Mucosa of descending colon (tissue), 3 donors: ENCODE results near the gene SLC25A22. TPM values are rescaled to one million over a fixed set of nuclear protein-coding genes. Genes with fewer than 3 reads are reported as not detected.

Experiments used
- ATAC-seq: fragments of 200-7000 bp; cut with Tn5 transposase; one replicate; pipeline ENCODE4 v1.9.1; 2020; ENCODE audit warnings: mild to moderate bottlenecking, moderate library complexity
- DNase-seq, 3 donors: peaks; one replicate each; pipeline ENCODE4 v3.0.0-alpha.2; 2020
- H3K36me3 ChIP-seq: fragments of 200-600 bp; one replicate; pipeline ENCODE4 v1.8.0; 2021; ENCODE audit warnings: low read depth, mild to moderate bottlenecking
- H3K4me1 ChIP-seq: fragments of 200-600 bp; one replicate; pipeline ENCODE4 v1.8.0; 2021; ENCODE audit warnings: low read depth, mild to moderate bottlenecking
- H3K4me3 ChIP-seq: fragments of 200-600 bp; one replicate; pipeline ENCODE4 v1.8.0; 2021; ENCODE audit warnings: mild to moderate bottlenecking
- H3K9me3 ChIP-seq: fragments of 200-600 bp; one replicate; pipeline ENCODE4 v1.8.0; 2021; ENCODE audit warnings: mild to moderate bottlenecking
- intact Hi-C, 2 donors: fragments of 100-400 bp; cut with DNase I in 1 of 2; cut with micrococcal nuclease in 1 of 2; formaldehyde crosslinking; loops; one replicate each; pipeline versions ENCODE4 v1.11.0 to v1.11.1; 2022; cut with DNase I, micrococcal nuclease
- total RNA-seq, 3 donors: library from RNA; stranded (reverse); fragmentation: NEBNext Ultra II Directional in 2 of 3; extraction: Animal tissue kit (Norgen Biotek cat#: 25700) in 2 of 3; gene quantifications; one replicate each; pipeline versions ENCODE4 v1.2.1 to v1.2.4, GENCODE V29; 2021 to 2023
- TF ChIP-seq, protein P1 (sequence below): fragments of 200-600 bp; IDR thresholded peaks from one replicate; pipeline ENCODE4 v1.8.0; 2022; ENCODE audit warnings: antibody characterized with exemption, mild to moderate bottlenecking
- donor health status: DM: no; HTN: no; CAD: no; lungs with moderate emphysema.
- donor health status: DM: no; HTN: no; CAD: no.
- donor health status: DM: no; HTN: yes; CAD: no.

Gene SLC25A22
- total RNA-seq, 3 donors from 2014 or later = 11.6 to 18.6 (median 14.4) TPM

DNA sequence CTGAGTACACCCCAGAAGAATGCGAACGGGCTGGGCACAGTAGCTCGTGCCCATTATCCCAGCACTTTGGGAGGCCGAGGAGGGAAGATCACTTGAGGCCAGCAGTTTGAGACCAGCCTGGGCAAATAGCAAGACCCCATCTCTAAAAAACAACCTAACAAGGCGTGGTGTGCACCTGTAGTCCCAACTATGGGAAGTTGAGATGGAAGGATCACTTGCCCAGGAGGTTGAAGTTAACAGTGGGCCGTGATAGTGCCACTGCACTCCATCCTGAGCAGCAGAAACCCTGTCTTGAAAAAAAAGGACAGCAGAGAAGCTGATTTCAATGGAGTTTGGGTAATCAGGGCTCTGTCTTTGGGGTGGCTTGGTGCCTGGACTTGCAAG lies 15.0 kb upstream of the SLC25A22 start:
- ATAC-seq (no peak), DNase-seq (no peak)
- Histone ChIP-seq H3K4me1 (peaks cover 21% of the 10 kb centered on the region), H3K36me3 (no peaks in the 10 kb centered on the region), H3K4me3 (no peak overlapping the region), H3K9me3 (no peaks in the 10 kb centered on the region)
- intact Hi-C loops = no loop called here
- TF ChIP-seq, protein P1, sequence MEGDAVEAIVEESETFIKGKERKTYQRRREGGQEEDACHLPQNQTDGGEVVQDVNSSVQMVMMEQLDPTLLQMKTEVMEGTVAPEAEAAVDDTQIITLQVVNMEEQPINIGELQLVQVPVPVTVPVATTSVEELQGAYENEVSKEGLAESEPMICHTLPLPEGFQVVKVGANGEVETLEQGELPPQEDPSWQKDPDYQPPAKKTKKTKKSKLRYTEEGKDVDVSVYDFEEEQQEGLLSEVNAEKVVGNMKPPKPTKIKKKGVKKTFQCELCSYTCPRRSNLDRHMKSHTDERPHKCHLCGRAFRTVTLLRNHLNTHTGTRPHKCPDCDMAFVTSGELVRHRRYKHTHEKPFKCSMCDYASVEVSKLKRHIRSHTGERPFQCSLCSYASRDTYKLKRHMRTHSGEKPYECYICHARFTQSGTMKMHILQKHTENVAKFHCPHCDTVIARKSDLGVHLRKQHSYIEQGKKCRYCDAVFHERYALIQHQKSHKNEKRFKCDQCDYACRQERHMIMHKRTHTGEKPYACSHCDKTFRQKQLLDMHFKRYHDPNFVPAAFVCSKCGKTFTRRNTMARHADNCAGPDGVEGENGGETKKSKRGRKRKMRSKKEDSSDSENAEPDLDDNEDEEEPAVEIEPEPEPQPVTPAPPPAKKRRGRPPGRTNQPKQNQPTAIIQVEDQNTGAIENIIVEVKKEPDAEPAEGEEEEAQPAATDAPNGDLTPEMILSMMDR = no peak

DNA sequence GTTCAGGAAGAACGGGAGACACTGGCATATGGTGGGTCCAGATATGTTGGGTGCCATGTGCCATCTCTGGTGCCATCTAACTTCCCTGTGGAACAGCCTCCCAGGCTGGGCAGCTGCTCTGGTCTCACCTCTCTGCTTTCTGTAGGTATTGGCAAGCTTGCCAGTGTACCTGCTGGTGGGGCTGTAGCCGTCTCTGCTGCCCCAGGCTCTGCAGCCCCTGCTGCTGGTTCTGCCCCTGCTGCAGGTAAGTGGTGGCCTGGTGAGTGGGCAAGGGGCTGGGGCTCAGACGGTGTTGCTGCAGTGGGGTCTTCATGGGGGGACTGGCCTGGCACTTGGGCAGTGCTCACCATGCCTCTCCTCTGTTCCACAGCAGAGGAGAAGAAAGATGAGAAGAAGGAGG lies 14.3 kb upstream of the SLC25A22 start:
- Histone ChIP-seq H3K4me3 (no peak overlapping the region), H3K4me1 (peaks cover 28% of the 10 kb centered on the region), H3K9me3 (no peaks in the 10 kb centered on the region), H3K36me3 (no peaks in the 10 kb centered on the region)
- ATAC-seq (no peak), DNase-seq (no peak)
- intact Hi-C loops = no loop called here
- TF ChIP-seq, protein P1 = no peak

DNA sequence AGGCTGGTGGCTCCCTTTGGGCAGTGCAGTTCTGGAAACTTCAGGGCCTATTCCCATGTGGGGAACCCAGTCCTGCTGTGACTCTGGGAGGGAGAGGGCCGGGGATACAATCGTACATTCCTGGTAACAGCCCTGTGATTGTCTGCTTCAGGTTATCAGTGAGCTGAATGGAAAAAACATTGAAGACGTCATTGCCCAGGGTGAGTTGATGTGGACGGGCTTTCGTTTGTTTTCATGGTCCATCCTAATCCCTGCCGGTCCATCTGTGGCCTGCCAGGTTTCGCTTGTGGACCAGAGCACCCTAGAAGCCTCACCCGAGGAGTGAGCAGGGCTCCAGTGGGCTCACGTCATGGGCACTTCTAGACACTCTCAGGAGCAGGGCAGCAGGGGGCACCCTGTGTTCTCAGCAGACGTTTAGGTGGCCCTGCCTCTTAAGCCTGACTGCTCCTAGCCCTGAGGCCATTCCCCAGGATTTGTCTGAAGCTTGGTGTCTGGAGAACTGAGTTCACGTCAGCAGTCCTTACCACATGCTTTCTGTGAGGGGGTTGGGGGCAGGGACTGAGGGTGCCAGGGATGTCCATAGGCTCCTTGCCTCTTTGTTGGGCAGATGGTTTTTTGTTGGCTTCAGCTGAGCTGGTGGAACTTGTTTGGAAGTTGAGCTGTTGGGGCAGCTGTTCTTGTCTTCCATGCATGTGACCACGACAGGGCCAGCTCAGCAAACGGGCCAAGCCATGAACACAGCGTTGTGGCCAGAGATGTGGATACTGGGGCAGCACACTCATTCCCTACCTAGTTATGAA lies 13.6 kb upstream of the SLC25A22 start:
- Histone ChIP-seq H3K36me3 (no peaks in the 10 kb centered on the region), H3K4me3 (no peak overlapping the region)

DNA sequence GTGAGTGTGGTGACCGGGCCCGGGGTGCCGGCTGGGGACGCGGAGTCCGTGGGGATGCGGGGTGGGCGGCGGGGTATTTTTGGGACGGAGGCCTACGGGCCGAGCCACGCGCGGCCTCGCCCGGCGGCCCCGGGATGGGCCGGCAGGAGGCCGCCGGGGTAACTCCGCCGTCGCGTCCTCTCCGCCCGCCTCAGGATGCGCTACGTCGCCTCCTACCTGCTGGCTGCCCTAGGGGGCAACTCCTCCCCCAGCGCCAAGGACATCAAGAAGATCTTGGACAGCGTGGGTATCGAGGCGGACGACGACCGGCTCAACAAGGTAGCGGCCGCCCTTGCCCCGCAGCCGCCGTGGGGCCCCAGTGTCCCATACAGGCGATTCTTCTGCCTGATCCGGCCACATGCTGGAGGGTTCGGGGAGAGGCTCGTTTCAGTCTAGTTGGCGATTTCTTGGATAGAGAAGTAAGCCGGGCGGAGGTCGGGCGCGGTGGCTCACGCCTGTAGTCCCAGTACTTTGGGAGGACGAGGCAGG lies 12.0 kb upstream of the SLC25A22 start:
- no peaks in the 10 kb centered on the region for H3K36me3 ChIP-seq
- H3K9me3 ChIP-seq = no peaks in the 10 kb centered on the region
- H3K4me1 ChIP-seq = peaks cover 28% of the 10 kb centered on the region
- peak overlapping the region; percentile 78 for H3K4me3 ChIP-seq
- TF ChIP-seq, protein P1 = no peak
- DNase-seq (peak in 2 of 3 donors; percentile 43 to 72), ATAC-seq (peak; percentile 18)
- intact Hi-C loops = no loop called here

More for the DNA sequence above, 13.6 kb upstream of the SLC25A22 start:
- DNase-seq (peak in 1 of 3 donors; percentile 40), ATAC-seq (no peak)
- peaks cover 28% of the 10 kb centered on the region for H3K4me1 ChIP-seq
- H3K9me3 ChIP-seq = no peaks in the 10 kb centered on the region
- TF ChIP-seq, protein P1 = no peak
- intact Hi-C loops = no loop called here

DNA sequence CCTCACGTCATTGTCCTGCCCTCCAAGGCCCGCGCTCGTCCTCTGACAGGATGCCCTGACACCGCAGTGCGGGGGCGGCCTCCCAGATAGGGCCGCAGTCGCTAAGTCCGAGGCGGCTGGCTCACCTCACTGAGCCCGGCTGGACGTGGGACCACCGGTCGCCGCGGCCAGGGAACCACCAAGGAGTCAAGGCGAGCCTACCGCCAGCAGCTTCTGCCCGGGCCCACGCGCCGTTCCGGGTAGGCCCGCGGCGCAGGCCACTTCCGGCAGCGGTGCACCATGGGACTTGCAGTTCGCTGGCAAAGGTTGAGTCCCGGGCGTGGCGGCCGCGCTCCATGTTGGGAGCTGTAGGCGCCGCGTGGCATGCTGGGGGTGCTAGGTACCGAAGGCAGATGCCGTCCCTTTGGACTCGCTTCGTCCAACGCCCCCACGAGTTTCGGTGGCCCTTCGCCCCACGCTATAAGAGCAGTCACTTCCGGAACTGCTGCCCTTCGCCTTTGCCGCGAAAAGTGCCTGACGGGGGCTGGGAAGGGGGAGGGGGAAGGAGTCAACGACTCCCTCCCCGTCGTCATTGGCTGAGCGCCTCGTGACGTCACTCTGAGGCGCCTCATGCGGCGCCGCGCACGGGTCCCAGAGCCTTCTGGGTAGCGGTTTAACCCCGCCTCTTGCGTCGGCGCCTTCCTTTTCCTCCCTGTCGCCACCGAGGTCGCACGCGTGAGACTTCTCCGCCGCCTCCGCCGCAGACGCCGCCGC lies 11.4 kb upstream of the SLC25A22 start, which contains the start of gene RPLP2:
TSS of gene RPLP2 (plus strand) at position 681 of the 753 bp plus-strand sequence. CDS start 268 bp downstream, outside the sequence.
- Histone ChIP-seq H3K4me3 (peak within 1 kb of the TSS; percentile 78), H3K4me1 (peaks cover 32% of the 10 kb centered on the region), H3K36me3 (no peaks in the 10 kb centered on the region), H3K9me3 (no peaks in the 10 kb centered on the region)
- TF ChIP-seq, protein P1 = no peak
- DNase-seq (peak; percentile 98 to 99 (median 99)), ATAC-seq (peak; percentile 88)
- intact Hi-C loops = no loop called here
